ENCODE measurements around the gene IFITM1. TPM values are rescaled to one million over a fixed set of nuclear protein-coding genes. Genes with fewer than 3 reads are reported as not detected.

IFITM1 gene
- total and polyA plus RNA-seq, 7 experiments from 2014 or later: 97.4 to 2,355 (median 365) TPM

- ATAC-seq (no peak), DNase-seq (no peak)
- Mint-ChIP-seq H3K27me3 (peaks cover 0 to 11% (median 0%) of the 10 kb centered on the region in 5 donors), H3K36me3 (peaks cover 0 to 17% (median 0%) of the 10 kb centered on the region in 5 donors), H3K4me1 (peaks cover 19 to 41% (median 27%) of the 10 kb centered on the region in 7 donors), H3K4me3 (peak overlapping the region in 9 of 10 donors; percentile 10 to 89 (median 71)), H3K27ac (peak overlapping the region; percentile 51 to 95 (median 88)), H3K9me3 (peaks cover 0 to 4% (median 0%) of the 10 kb centered on the region in 11 donors)
- Histone ChIP-seq H3K9me3 (ENCODE audit: control insufficient read depth in 2 of 3, low read length in 3 of 3) (no peaks in the 10 kb centered on the region), H3K27ac (ENCODE audit: low read depth, low read length) (peak overlapping the region; percentile 100), H3K4me1 (ENCODE audit: control insufficient read depth in 2 of 2, insufficient read depth in 2 of 2, low read length in 2 of 2) (peaks cover 16% of the 10 kb centered on the region in 2 donors), H3K4me3 (ENCODE audit: low read length) (peak overlapping the region; percentile 47), H3K27me3 (ENCODE audit: control insufficient read depth in 2 of 2, insufficient read depth in 2 of 2, low read length in 2 of 2) (no peaks in the 10 kb centered on the region), H3K36me3 (ENCODE audit: control insufficient read depth in 2 of 3, insufficient read depth in 3 of 3, low read length in 3 of 3) (peaks cover 0 to 53% (median 8%) of the 10 kb centered on the region in 3 experiments)
- intact Hi-C loops (cut with micrococcal nuclease): no loop called here
- POLR2A ChIA-PET: interaction anchor here (0.8 to 15.1 kb wide), 11 partner anchors 7 to 84 kb away, joined by 3 to 330 read pairs (median 13); partner anchors contain the start of genes BET1L, IFITM2, IFITM5 and NLRP6
- CTCF ChIA-PET: interaction anchor here (0.5 to 2.4 kb wide), 4 partner anchors 9 to 54 kb away, joined by 3 to 11 read pairs (median 6); partner anchors contain the start of gene PSMD13
Observed at GRCh38 chr11:290621-291231, 23.1 kb upstream of the IFITM1 start.

- Mint-ChIP-seq H3K36me3 (peaks cover 0 to 17% (median 0%) of the 10 kb centered on the region in 5 donors), H3K27me3 (peaks cover 0 to 11% (median 0%) of the 10 kb centered on the region in 5 donors), H3K4me3 (peak overlapping the region in 6 of 10 donors; percentile 35 to 88 (median 67)), H3K4me1 (peaks cover 14 to 33% (median 24%) of the 10 kb centered on the region in 7 donors), H3K9me3 (peaks cover 0 to 4% (median 0%) of the 10 kb centered on the region in 11 donors), H3K27ac (peak overlapping the region; percentile 51 to 95 (median 88))
- CTCF ChIA-PET: interaction anchor here (0.6 to 1.4 kb wide), 2 partner anchors 8 to 54 kb away, joined by 3 to 5 read pairs; partner anchors contain the start of gene PSMD13
- Histone ChIP-seq H3K36me3 (ENCODE audit: control insufficient read depth in 2 of 3, insufficient read depth in 3 of 3, low read length in 3 of 3) (peaks cover 0 to 53% (median 8%) of the 10 kb centered on the region in 3 experiments), H3K27ac (ENCODE audit: low read depth, low read length) (peak overlapping the region; percentile 100), H3K27me3 (ENCODE audit: control insufficient read depth in 2 of 2, insufficient read depth in 2 of 2, low read length in 2 of 2) (no peaks in the 10 kb centered on the region), H3K4me1 (ENCODE audit: control insufficient read depth in 2 of 2, insufficient read depth in 2 of 2, low read length in 2 of 2) (peaks cover 13% of the 10 kb centered on the region in 2 donors), H3K9me3 (ENCODE audit: control insufficient read depth in 2 of 3, low read length in 3 of 3) (no peaks in the 10 kb centered on the region), H3K4me3 (ENCODE audit: low read length) (no peak overlapping the region)
- ATAC-seq: no peak
- no peak for DNase-seq
- POLR2A ChIA-PET: interaction anchor here (0.6 to 15.1 kb wide), 7 partner anchors 10 to 64 kb away, joined by 3 to 192 read pairs (median 6); partner anchors contain the start of gene NLRP6
- intact Hi-C loops (cut with micrococcal nuclease): no loop called here
Observed at GRCh38 chr11:291281-292210, 22.3 kb upstream of the IFITM1 start.

DNA sequence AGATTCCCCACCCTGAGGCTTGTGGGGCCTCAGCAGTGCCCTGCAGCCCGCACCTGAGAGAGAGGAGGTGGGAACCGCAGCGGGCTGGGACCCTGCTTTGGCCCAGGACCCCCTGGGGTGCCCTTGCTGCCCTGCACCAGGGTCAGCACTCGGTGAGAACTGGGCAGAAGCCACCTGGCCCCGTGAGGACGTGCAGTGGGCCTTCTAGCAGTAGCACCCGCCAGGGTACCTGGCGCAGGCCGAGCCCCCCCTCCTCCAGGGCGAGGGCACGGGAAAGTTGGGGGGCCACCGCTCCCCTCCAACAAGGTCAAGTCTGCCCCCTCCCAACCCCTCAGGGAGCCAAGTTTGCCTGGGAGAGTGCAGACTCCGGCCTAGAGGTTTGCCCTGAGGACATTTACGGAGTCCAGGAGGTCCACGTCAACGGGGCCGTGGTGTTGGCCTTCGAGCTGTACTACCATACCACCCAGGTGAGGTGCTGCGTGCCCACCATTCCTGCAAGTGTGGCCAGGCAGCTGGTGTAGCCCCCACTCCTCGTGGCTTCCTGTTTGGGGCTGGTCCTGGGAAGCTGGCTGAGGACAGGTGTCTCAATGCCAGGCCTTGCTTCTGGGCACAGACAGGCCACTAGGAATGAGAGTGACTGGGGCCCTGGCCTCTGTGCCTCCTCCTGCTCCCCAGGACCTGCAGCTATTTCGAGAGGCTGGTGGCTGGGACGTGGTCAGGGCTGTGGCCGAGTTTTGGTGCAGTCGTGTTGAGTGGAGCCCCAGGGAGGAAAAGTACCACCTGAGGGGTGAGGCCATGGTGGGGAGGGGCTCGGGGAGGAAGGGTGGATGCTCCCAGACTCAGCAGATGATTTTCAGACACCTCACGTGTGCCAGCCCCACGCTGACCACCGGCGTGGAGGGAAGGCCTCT, 21.4 kb upstream of the IFITM1 start:
- Mint-ChIP-seq H3K4me3 (no peak overlapping the region), H3K4me1 (peaks cover 11 to 34% (median 26%) of the 10 kb centered on the region in 7 donors), H3K27me3 (peaks cover 0 to 7% (median 0%) of the 10 kb centered on the region in 5 donors), H3K27ac (peak overlapping the region in 2 of 9 donors; percentile 42 to 43), H3K9me3 (peaks cover 0 to 4% (median 0%) of the 10 kb centered on the region in 11 donors), H3K36me3 (peaks cover 0 to 15% (median 0%) of the 10 kb centered on the region in 5 donors)
- Histone ChIP-seq H3K27me3 (ENCODE audit: control insufficient read depth in 2 of 2, insufficient read depth in 2 of 2, low read length in 2 of 2) (no peaks in the 10 kb centered on the region), H3K36me3 (ENCODE audit: control insufficient read depth in 2 of 3, insufficient read depth in 3 of 3, low read length in 3 of 3) (peaks cover 0 to 53% (median 8%) of the 10 kb centered on the region in 3 experiments), H3K4me3 (ENCODE audit: low read length) (no peak overlapping the region), H3K9me3 (ENCODE audit: control insufficient read depth in 2 of 3, low read length in 3 of 3) (no peaks in the 10 kb centered on the region), H3K4me1 (ENCODE audit: control insufficient read depth in 2 of 2, insufficient read depth in 2 of 2, low read length in 2 of 2) (peaks cover 18% of the 10 kb centered on the region in 2 donors), H3K27ac (ENCODE audit: low read depth, low read length) (peak overlapping the region; percentile 23)
- ChIA-PET POLR2A (interaction anchor here (1.0 to 15.1 kb wide), 2 partner anchors 16 to 24 kb away, joined by 6 to 192 read pairs; partner anchors contain the start of gene NLRP6), CTCF (no interaction called here)
- DNase-seq (no peak), ATAC-seq (no peak)
- intact Hi-C loops (cut with micrococcal nuclease): no loop called here

DNA sequence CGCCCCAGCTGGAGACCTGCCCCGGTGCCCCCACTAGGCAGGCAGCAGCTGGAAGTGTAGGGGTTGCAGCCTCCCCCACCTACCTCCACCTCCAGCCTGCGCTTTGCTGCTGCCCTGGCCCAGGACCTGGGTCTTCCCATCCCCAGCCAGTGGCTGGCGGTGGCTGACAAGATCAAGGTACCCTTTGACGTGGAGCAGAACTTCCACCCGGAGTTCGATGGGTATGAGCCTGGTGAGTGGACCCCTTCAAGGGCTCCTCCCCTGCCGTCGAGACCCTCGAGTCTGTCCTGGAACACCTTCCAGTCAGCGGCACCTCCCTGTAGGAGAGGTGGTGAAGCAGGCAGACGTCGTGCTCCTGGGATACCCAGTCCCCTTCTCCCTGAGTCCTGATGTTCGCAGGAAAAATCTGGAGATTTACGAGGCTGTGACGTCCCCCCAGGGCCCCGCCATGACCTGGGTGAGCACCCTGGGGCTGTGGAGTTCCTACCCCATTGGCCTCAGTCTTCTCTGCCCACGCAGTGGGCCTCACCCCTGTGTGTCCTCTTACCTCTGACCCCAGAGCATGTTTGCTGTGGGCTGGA, 20.5 kb upstream of the IFITM1 start:
- Histone ChIP-seq H3K4me3 (ENCODE audit: low read length) (no peak overlapping the region), H3K9me3 (ENCODE audit: control insufficient read depth in 2 of 3, low read length in 3 of 3) (no peaks in the 10 kb centered on the region), H3K27ac (ENCODE audit: low read depth, low read length) (no peak overlapping the region), H3K27me3 (ENCODE audit: control insufficient read depth in 2 of 2, insufficient read depth in 2 of 2, low read length in 2 of 2) (no peaks in the 10 kb centered on the region), H3K36me3 (ENCODE audit: control insufficient read depth in 2 of 3, insufficient read depth in 3 of 3, low read length in 3 of 3) (peaks cover 0 to 48% (median 8%) of the 10 kb centered on the region in 3 experiments), H3K4me1 (ENCODE audit: control insufficient read depth in 2 of 2, insufficient read depth in 2 of 2, low read length in 2 of 2) (peaks cover 27% of the 10 kb centered on the region in 2 donors)
- CTCF ChIA-PET: interaction anchor here (2.2 kb wide), 1 partner anchor 43 kb away, joined by 10 read pairs; no protein-coding TSS in a partner anchor
- intact Hi-C loops (cut with micrococcal nuclease): no loop called here
- H3K36me3 Mint-ChIP-seq: peaks cover 0 to 10% (median 0%) of the 10 kb centered on the region in 5 donors
- POLR2A ChIA-PET: interaction anchor here (0.7 to 15.1 kb wide), 3 partner anchors 12 to 75 kb away, joined by 3 to 192 read pairs (median 3); partner anchors contain the start of gene NLRP6
- peaks cover 16 to 36% (median 25%) of the 10 kb centered on the region in 7 donors for H3K4me1 Mint-ChIP-seq
- no peaks in the 10 kb centered on the region for H3K9me3 Mint-ChIP-seq
- H3K27ac Mint-ChIP-seq: no peak overlapping the region
- H3K4me3 Mint-ChIP-seq: no peak overlapping the region
- ATAC-seq: no peak
- no peaks in the 10 kb centered on the region for H3K27me3 Mint-ChIP-seq
- DNase-seq: no peak

DNA sequence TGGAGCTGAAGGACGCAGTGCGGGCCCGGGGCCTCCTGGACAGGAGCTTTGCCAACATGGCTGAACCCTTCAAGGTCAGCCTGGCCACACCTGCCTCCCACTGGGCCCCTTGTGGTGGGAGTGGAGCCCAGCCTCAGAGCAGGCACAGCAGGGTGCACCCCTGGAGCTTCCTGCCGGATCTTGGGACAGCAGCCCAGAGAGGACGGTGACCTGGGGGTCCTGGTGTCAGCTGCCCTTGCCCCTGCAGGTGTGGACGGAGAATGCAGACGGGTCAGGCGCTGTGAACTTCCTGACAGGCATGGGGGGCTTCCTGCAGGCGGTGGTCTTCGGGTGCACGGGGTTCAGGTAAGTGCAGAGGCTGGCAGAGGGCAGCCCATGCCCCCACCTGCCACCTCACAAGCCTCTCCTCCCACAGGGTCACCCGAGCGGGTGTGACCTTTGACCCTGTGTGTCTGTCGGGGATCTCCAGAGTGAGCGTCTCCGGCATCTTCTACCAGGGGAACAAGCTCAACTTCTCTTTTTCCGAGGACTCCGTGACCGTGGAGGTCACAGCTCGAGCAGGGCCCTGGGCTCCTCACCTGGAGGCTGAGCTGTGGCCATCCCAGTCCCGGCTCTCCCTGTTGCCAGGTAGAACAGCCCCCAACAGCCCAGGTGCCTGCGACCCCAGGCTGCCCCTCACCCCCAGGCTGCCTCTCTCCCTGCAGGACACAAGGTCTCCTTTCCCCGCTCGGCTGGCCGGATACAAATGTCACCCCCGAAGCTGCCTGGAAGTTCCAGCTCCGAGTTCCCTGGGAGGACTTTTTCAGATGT, 19.8 kb upstream of the IFITM1 start:
- DNase-seq: no peak
- H3K27ac ChIP-seq (ENCODE audit: low read depth, low read length): no peak overlapping the region
- H3K27ac Mint-ChIP-seq: peak overlapping the region in 2 of 9 donors; percentile 19 to 46
- H3K36me3 ChIP-seq (ENCODE audit: control insufficient read depth in 2 of 3, insufficient read depth in 3 of 3, low read length in 3 of 3): peaks cover 0 to 46% (median 8%) of the 10 kb centered on the region in 3 experiments
- H3K36me3 Mint-ChIP-seq: peaks cover 0 to 10% (median 0%) of the 10 kb centered on the region in 5 donors
- ChIA-PET POLR2A (interaction anchor here (0.7 to 1.2 kb wide), 4 partner anchors 12 to 74 kb away, joined by 3 to 4 read pairs (median 3); no protein-coding TSS in a partner anchor), CTCF (interaction anchor here (2.2 kb wide), 1 partner anchor 43 kb away, joined by 10 read pairs; no protein-coding TSS in a partner anchor)
- peaks cover 16 to 41% (median 25%) of the 10 kb centered on the region in 7 donors for H3K4me1 Mint-ChIP-seq
- ATAC-seq: no peak
- intact Hi-C loops (cut with micrococcal nuclease): no loop called here
- H3K27me3 Mint-ChIP-seq: no peaks in the 10 kb centered on the region
- no peaks in the 10 kb centered on the region for H3K9me3 Mint-ChIP-seq
- peaks cover 28 to 34% of the 10 kb centered on the region in 2 donors for H3K4me1 ChIP-seq (ENCODE audit: control insufficient read depth in 2 of 2, insufficient read depth in 2 of 2, low read length in 2 of 2)
- H3K9me3 ChIP-seq (ENCODE audit: control insufficient read depth in 2 of 3, low read length in 3 of 3): no peaks in the 10 kb centered on the region
- no peak overlapping the region for H3K4me3 Mint-ChIP-seq
- no peak overlapping the region for H3K4me3 ChIP-seq (ENCODE audit: low read length)
- H3K27me3 ChIP-seq (ENCODE audit: control insufficient read depth in 2 of 2, insufficient read depth in 2 of 2, low read length in 2 of 2): no peaks in the 10 kb centered on the region
